Endothelial cell (in vitro differentiated cells): ENCODE results near the gene TTC1. TPM values are rescaled to one million over a fixed set of nuclear protein-coding genes. Genes with fewer than 3 reads are reported as not detected.
A peak's percentile ranks its signal among the peaks of the same experiment; 100 is the strongest.

Experiments used
- DNase-seq: peaks from one replicate; pipeline ENCODE4 v3.0.0; 2021; ENCODE audit warnings: low spot score
- H3K27ac Mint-ChIP-seq: one replicate; pipeline ENCODE4 v1.8.0; 2021; ENCODE audit warnings: mixed read lengths, inconsistent platforms; ENCODE audit not compliant: unreplicated experiment
- H3K27me3 Mint-ChIP-seq: one replicate; pipeline ENCODE4 v1.8.0; 2021; ENCODE audit warnings: mild to moderate bottlenecking, moderate library complexity, mixed read lengths, inconsistent platforms; ENCODE audit not compliant: unreplicated experiment
- H3K36me3 Mint-ChIP-seq: one replicate; pipeline ENCODE4 v1.8.0; 2021; ENCODE audit warnings: mild to moderate bottlenecking, low read depth, mixed read lengths, inconsistent platforms; ENCODE audit not compliant: unreplicated experiment
- H3K4me1 Mint-ChIP-seq: one replicate; pipeline ENCODE4 v1.8.0; 2021; ENCODE audit warnings: mild to moderate bottlenecking, mixed read lengths, inconsistent platforms; ENCODE audit not compliant: unreplicated experiment
- H3K4me3 Mint-ChIP-seq: one replicate; pipeline ENCODE4 v1.8.0; 2021; ENCODE audit warnings: mild to moderate bottlenecking, mixed read lengths, inconsistent platforms; ENCODE audit not compliant: unreplicated experiment
- H3K9me3 Mint-ChIP-seq: one replicate; pipeline ENCODE4 v1.8.0; 2021; ENCODE audit warnings: mixed read lengths, inconsistent platforms; ENCODE audit not compliant: unreplicated experiment
- total RNA-seq: library from RNA; stranded (reverse); fragmentation: NEBNext Ultra II Directional; extraction: Animal tissue kit (Norgen Biotek cat#: 25700); gene quantifications from one replicate; pipeline ENCODE4 v1.2.1, GENCODE V29; 2021; ENCODE audit not compliant: unreplicated experiment
- TF ChIP-seq, protein P1 (sequence below): fragments of 200-600 bp; sonication (generic); IDR thresholded peaks from one replicate; pipeline ENCODE4 v1.5.0; 2021; ENCODE audit warnings: antibody characterized with exemption; ENCODE audit not compliant: unreplicated experiment

TTC1 gene
- total RNA-seq, 1 donor from 2014 or later: 49.8 TPM

DNA sequence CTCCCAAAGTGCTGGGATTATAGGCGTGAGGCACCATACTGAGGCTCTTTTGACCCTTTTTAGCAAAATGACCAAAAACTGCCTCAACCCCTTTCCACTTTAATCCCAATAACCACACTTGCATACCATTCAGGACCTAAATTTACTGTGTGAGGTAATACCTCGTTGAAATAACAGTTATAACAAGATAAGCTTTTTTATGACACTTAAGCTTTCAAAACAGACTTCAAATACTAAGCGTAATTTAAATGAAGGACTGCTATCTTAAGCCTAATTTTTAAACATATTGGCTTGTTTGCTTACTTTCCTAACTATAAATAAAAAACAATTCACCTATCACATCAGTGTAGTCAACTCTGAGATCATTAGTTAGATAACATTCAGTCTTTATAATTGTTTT lies 72.6 kb downstream of the TTC1 start:
- no peaks in the 10 kb centered on the region for H3K27me3 Mint-ChIP-seq
- DNase-seq: no peak
- TF ChIP-seq, protein P1, sequence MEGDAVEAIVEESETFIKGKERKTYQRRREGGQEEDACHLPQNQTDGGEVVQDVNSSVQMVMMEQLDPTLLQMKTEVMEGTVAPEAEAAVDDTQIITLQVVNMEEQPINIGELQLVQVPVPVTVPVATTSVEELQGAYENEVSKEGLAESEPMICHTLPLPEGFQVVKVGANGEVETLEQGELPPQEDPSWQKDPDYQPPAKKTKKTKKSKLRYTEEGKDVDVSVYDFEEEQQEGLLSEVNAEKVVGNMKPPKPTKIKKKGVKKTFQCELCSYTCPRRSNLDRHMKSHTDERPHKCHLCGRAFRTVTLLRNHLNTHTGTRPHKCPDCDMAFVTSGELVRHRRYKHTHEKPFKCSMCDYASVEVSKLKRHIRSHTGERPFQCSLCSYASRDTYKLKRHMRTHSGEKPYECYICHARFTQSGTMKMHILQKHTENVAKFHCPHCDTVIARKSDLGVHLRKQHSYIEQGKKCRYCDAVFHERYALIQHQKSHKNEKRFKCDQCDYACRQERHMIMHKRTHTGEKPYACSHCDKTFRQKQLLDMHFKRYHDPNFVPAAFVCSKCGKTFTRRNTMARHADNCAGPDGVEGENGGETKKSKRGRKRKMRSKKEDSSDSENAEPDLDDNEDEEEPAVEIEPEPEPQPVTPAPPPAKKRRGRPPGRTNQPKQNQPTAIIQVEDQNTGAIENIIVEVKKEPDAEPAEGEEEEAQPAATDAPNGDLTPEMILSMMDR: no peak
- no peak overlapping the region for H3K4me3 Mint-ChIP-seq
- H3K27ac Mint-ChIP-seq: no peak overlapping the region
- H3K9me3 Mint-ChIP-seq: no peaks in the 10 kb centered on the region
- H3K4me1 Mint-ChIP-seq: peaks cover 37% of the 10 kb centered on the region
- H3K36me3 Mint-ChIP-seq: no peaks in the 10 kb centered on the region

DNA sequence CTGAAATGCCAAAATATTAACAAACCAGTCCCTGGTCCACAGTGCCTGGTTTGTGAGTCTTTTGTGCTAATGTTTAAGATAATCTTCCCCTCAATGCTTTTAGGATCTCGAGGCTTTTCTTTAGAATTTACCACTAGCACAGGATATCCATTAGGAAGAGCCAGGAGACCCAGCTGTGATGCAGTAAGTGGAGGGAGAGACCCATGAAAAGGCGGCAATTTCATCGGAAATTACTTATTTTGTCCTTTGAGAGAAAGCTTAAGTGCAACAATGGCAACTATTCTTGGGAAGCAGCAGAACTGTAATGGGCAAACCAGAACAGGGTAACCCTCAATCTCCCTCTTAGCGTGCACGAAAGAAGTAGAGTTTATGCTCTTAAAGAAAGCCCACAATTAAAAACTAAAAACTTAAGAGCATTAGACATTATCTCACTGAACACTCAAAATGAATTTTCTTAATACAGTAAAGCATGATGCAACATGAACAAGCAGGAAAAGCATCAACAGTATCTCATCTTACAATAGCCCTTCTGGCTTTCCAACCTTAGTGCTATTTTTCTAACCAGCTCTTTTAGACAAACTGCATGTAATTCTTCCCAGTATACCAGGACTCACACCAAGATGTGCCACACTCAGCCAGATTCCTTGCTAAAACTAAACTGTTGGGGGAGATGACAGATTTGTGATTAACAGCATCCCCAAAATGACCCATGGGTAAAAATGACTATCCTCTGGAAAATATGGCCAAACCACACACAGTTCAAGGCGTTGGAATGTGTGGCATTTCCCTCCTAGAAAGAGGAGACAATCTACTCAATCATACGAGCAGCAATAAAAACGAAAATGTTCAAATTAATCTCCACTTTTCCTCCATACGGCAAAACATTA lies 73.9 kb downstream of the TTC1 start:
- Mint-ChIP-seq H3K4me1 (peaks cover 32% of the 10 kb centered on the region), H3K36me3 (no peaks in the 10 kb centered on the region), H3K4me3 (no peak overlapping the region), H3K27ac (peak overlapping the region; percentile 22), H3K27me3 (no peaks in the 10 kb centered on the region), H3K9me3 (no peaks in the 10 kb centered on the region)
- TF ChIP-seq, protein P1: no peak
- no peak for DNase-seq

DNA sequence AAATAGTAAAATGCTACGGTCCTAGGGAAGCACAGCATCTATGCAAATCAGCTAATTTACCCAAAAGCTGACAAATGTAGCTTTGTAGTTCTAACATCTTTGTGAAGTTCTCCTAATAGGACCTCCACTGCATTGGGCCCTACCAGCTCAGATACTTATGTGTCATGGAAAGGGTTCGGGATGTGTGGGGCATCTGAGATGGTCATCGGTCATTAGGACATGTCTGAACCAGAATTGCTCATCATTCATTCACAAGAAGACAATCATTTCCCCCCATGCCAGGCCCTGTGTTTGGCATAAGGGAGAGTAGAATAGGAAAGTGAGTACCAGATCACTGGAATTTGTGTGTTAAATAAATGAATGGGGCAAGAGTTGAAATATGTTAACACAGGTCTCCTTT lies 74.6 kb downstream of the TTC1 start:
- peaks cover 28% of the 10 kb centered on the region for H3K4me1 Mint-ChIP-seq
- H3K27ac Mint-ChIP-seq: peak overlapping the region; percentile 12
- no peak for DNase-seq

DNA sequence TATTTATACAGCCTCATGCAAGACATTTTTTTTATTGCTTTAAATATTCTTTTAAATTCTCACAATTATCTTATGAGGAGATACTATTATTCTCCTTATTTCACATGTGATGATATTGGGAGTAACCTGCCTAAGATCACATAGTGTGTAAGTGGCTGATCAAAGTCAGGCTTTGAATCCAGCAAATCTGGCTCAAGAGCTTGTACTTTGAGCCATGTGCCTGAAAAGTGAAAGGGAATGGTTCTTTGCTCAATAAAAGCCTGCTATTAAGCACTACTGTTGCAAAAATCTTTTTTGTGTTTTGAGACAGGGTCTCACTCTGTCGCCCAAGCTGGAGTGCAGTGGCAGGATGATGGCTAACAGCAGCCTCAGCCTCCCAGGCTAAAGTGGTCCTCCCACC lies 75.2 kb downstream of the TTC1 start:
- H3K9me3 Mint-ChIP-seq: no peaks in the 10 kb centered on the region
- no peak for DNase-seq
- H3K36me3 Mint-ChIP-seq: no peaks in the 10 kb centered on the region
- no peak overlapping the region for H3K27ac Mint-ChIP-seq
- peaks cover 2% of the 10 kb centered on the region for H3K27me3 Mint-ChIP-seq
- TF ChIP-seq, protein P1: no peak
- H3K4me3 Mint-ChIP-seq: no peak overlapping the region
- peaks cover 22% of the 10 kb centered on the region for H3K4me1 Mint-ChIP-seq

More for the DNA sequence above, 74.6 kb downstream of the TTC1 start:
- Mint-ChIP-seq H3K4me3 (no peak overlapping the region), H3K36me3 (no peaks in the 10 kb centered on the region), H3K27me3 (peaks cover 2% of the 10 kb centered on the region), H3K9me3 (no peaks in the 10 kb centered on the region)
- TF ChIP-seq, protein P1: no peak

DNA sequence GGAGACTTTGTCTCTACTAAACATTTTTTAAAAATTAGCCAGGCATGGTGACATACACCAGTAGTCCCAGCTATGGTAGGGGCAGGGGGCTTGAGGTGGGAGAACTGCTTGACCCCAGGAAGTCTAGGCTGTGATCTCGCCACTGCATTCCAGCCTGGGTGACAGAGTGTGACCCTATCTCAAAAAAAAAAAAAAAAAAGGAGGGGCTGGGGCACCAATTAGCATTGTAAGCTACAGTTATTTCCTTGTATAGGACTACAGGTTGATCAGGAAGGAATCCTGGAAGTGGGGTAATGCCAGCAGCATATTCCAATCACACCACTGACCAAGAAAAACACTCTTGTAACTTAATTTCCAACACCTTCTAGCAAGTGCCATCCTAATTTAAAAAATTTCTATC lies 78.3 kb downstream of the TTC1 start:
- Mint-ChIP-seq H3K4me1 (peaks cover 19% of the 10 kb centered on the region), H3K27me3 (peaks cover 2% of the 10 kb centered on the region), H3K27ac (no peak overlapping the region), H3K36me3 (no peaks in the 10 kb centered on the region), H3K9me3 (no peaks in the 10 kb centered on the region), H3K4me3 (no peak overlapping the region)
- TF ChIP-seq, protein P1: no peak
- DNase-seq: no peak
